Dedifferentiated amniotic fluid mesenchymal stem cell (primary cell): ENCODE measurements around the gene CLDN11.

Experiments used
- DNase-seq: peaks from one replicate; pipeline ENCODE4 v3.0.0-alpha.2; 2016; ENCODE audit errors: extremely low spot score

CLDN11 gene

GRCh38 chr3:170418422-170419398 lies at the start of gene CLDN11:
Gene CLDN11 (plus strand): TSS chr3:170418868. CDS start chr3:170419067, 199 bp downstream.
- DNase-seq = no peak

DNA sequence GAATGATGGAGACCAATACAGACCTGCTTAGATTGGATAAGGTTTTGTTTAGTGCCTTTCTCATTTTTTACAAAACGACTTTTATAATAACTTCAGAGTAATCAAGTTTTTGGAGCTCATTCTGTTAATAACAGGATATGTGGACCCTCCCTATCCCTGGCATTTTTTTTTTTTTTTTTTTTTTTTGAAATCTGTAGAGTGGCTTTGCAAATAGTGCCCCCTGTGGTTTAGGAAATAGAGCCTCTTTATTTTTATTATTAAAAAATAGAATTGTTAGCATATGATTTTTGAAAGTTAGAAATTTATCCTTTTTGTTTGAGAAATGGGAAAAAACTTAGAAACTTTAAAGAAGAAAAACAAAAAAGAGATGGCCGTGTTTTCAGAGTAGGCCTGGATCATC lies 49.7 kb upstream of the CLDN11 start:
- no peak for DNase-seq

DNA sequence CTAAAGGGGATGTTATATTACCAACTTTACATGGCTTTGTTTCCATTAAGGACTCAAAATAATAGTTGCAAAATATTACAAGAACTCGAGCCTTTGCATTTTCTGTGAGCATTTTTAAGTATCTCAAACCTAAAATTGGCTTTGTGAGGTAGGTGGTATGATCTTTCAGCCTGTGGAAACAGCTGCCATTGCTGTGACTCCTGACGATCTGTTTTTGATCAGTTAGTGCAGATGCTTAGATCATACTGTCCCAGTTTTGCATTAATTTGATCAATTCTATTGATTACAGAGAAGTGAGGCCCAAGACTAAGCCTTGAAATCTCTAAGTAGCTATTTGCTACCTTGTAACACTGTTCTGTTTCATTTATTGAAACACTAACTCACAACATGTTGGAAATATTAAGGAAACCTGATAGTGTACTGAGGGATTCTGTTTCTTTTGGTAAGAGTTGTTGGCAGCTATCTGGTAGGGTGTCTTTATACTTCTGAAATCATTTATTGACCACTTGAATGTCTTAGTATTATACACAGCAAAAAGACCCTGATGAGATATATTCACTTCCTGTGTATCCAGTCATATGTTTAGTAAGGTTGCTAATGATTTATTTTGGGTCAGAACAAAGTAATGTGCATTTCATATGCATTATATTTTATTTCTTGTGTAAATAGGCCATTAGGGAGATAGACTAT lies 46.3 kb upstream of the CLDN11 start:
- DNase-seq = peak; percentile 48

GRCh38 chr3:170383567-170383966 lies 35.1 kb upstream of the CLDN11 start:
- peak; percentile 44 for DNase-seq

DNA sequence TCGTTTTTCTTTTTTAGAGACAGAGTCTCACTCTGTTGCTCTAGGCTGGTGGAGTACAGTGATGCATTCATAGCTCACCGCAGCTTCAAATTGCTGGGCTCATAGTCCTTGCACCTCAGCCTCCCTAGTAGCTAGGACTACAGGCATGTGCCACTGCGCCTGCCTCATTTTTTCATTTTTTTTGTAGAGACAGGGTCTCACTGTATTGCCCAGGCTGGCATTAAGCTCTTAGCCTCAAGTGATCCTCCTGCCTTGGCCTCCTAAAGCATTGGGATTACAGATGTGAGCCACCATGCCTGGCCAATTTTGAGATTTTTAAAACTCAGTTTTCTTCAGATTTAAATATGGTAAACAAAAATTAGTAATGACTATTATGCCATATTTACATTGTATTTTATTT lies 32.2 kb upstream of the CLDN11 start:
- no peak for DNase-seq

DNA sequence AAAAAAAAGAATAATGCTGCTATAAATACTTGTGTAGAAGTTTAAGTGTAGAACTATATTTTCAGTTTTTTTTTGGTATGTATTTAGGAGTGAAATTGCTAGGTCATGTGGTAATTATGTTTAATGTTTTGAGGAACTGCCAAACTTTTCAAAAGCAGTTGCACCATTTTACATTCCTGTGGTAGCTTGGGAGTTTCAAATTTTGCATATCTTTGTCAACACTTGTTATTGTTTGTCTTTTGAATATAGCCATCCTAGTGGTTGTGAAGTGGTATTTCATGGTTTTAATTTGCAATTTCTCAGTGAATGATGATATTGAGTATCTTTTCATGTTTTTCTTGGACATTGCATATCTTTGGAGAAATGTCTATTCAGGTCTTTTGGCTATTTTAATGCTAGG lies 30.7 kb upstream of the CLDN11 start:
- no peak for DNase-seq

DNA sequence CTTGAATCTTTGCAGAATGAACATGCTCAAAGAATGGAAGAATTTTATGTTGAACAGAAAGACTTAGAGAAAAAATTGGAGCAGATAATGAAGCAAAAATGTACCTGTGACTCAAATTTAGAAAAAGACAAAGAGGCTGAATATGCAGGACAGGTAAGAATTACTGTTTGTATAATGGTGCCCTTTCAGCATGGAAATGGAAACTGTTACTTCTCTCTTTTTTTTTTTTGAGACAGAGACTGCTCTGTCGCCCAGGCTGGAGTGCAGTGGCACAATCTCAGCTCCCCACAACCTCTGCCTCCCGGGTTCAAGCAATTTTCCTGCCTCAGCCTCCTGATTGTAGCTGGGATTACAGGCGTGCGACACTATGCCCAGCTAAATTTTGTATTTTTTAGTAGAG lies 27.6 kb upstream of the CLDN11 start:
- DNase-seq = no peak

- no peak for DNase-seq
Observed at GRCh38 chr3:170397685-170398084, 21.0 kb upstream of the CLDN11 start.

GRCh38 chr3:170405101-170405500 lies 13.6 kb upstream of the CLDN11 start:
- DNase-seq = no peak

- DNase-seq = no peak
Observed at GRCh38 chr3:170410428-170411029, 8.1 kb upstream of the CLDN11 start.

- DNase-seq = no peak
Observed at GRCh38 chr3:170413291-170413690, 5.4 kb upstream of the CLDN11 start.

GRCh38 chr3:170414202-170414663 lies 4.4 kb upstream of the CLDN11 start:
- DNase-seq = peak; percentile 89

- DNase-seq = no peak
Observed at GRCh38 chr3:170417090-170417489, 1.6 kb upstream of the CLDN11 start.

DNA sequence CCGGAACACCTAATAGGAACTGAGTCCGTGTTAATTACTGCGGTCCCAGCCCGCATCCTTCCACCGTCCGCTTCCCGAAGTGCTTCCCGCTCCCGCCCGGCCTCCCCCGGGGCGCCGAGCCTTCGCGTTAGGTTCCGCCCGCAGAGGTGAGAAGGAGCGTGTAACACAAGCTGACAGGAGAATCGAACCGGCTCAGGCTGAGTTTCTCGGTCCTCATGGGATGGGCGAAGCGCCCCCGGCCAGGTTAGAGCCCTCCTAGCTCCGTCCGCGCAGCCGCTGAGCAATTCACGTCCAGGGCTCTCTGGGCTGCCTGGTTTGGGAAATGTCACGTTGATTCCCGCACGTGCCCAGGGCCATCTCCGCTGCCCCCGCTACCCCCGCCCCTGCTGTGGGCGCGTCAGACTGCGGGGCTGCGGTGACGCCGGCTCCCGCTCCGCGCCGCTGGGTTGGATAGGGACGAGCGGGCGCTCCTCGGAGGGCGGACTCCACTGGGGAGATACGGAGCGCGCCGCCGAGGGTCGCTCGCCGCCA lies 954 bp downstream of the CLDN11 start:
- no peak for DNase-seq

- DNase-seq = no peak
Observed at GRCh38 chr3:170420307-170420821, 1.7 kb downstream of the CLDN11 start.

- DNase-seq = no peak
Observed at GRCh38 chr3:170421111-170421641, 2.5 kb downstream of the CLDN11 start.

- no peak for DNase-seq
Observed at GRCh38 chr3:170421758-170422157, 3.1 kb downstream of the CLDN11 start.

DNA sequence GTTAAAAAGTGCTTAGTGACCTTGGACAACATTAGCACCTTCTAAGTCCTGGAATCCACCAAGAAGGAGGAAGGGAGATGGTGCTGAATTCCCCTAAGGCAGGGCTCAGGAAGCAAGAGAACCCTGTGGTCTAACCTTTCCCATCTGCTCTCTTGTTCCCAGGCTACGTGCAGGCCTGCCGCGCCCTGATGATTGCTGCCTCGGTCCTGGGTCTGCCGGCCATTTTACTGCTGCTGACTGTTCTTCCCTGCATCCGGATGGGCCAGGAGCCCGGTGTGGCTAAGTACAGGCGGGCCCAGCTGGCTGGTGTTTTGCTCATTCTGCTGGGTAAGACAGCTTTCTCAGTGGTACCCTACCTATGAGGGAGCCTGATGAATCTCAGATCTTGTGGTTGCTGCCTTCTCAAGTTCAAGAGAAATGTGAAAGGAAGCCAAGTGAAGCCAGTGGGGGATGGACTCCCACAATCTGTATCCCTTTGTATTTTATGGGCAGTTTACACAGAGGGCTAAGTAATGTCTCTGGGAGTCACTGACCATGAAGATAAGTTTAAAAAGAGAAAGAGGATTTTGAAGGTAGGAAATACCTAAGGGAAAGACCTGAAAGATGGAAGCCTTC lies 4.4 kb downstream of the CLDN11 start:
- no peak for DNase-seq

- DNase-seq = no peak
Observed at GRCh38 chr3:170424879-170425278, 6.2 kb downstream of the CLDN11 start.

- no peak for DNase-seq
Observed at GRCh38 chr3:170425491-170426239, 7.0 kb downstream of the CLDN11 start.
